ENCODE data around the gene CIITA.

The CIITA gene

DNA sequence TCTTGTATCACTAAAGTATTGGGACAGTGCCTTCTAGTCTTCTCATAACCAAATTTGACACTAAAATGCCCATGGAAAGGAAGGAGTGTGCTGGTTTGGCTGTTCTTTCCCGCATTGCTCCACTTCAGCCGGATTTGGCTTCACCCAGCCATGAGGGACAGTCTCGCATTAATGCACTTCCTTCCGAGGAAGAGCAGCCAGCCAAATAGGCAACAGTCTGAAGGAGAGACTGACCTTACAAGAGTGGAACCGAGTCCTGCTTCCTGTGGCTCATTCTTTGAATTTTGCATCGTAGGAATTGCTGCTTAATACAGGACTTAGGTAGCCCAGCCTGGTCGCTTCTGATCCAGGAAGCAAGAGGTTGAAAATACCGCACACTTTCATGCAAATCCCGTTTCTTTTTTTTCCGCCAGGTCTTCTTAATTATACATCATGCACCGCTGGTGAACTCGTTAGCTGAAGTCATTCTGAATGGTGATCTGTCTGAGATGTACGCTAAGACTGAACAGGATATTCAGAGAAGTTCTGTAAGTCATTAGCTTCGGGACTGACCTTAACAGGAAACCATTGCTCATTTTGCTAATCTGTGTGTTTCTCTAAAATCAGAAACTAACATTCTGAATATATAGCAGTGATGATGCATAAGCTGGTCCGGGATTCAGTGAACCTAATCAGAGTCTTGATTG is 105.6 kb downstream of the CIITA start:
- no peak overlapping the region for H3K4me3 ChIP-seq (replicated peaks in 1 of 2; ENCODE audit: low read depth in 2 of 2, low read length in 2 of 2)
- DNase-seq (ENCODE audit: low read depth in 2 of 2) = no peak
- no peak for TF ChIP-seq CTCF (IDR thresholded peaks at IDR 0.05; ENCODE audit: low read depth, low read length)

- DNase-seq (ENCODE audit: low read depth in 2 of 2) = no peak
- no peak for TF ChIP-seq CTCF (IDR thresholded peaks at IDR 0.05; ENCODE audit: low read depth, low read length)
- no peak overlapping the region for H3K4me3 ChIP-seq (replicated peaks in 1 of 2; ENCODE audit: low read depth in 2 of 2, low read length in 2 of 2)
These were observed 106.2 kb downstream of the CIITA start for GRCh38 chr16:10983159-10983558.

DNA sequence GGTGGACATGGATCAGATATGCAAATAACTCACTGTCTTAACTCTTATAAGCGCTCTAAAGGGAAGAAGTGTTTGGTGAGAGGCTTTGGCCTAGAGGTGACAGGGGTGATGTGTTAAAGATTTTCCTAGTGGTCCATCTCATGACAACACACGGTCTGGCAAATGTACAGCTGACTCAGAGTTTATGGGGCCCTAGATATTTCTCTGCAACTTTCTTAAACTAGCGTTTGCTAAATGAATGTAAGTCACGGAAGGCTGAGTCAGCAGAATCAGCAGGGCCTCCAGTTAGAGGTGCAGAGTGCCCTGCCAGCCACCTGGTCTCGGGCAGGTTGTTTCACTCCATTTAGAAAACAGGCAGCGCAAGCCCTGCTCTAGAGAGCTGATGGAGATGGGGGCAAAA is 107.5 kb downstream of the CIITA start:
- H3K4me3 ChIP-seq (replicated peaks in 1 of 2; ENCODE audit: low read depth in 2 of 2, low read length in 2 of 2) = no peak overlapping the region
- TF ChIP-seq CTCF (IDR thresholded peaks at IDR 0.05; ENCODE audit: low read depth, low read length) = no peak
- peak; percentile 40 to 49 for DNase-seq (ENCODE audit: low read depth in 2 of 2)

All from cardiac fibroblast (primary cell).